GM23248 (cell line): Measurements from ENCODE around the gene SLC26A6. TPM values are rescaled to one million over a fixed set of nuclear protein-coding genes. Genes with fewer than 3 reads are reported as not detected.

Experiments used
- DNase-seq: peaks from one replicate; pipeline ENCODE4 v3.0.0-alpha.2; 2015
- H2AFZ ChIP-seq: fragments of 200-600 bp; sonication (generic); 2 replicates; pipeline ENCODE4 v1.6.1; 2016; ENCODE audit warnings: antibody characterized with exemption
- H3F3A ChIP-seq: fragments of 200-600 bp; sonication (generic); 2 replicates; pipeline ENCODE4 v1.6.1; 2016; ENCODE audit warnings: mild to moderate bottlenecking, antibody characterized with exemption, mixed run types; ENCODE audit not compliant: insufficient read depth
- H3K27ac ChIP-seq: fragments of 200-600 bp; sonication (generic); 2 replicates; pipeline ENCODE4 v1.5.1; 2016; ENCODE audit warnings: mild to moderate bottlenecking
- H3K27me3 ChIP-seq: fragments of 200-600 bp; sonication (generic); replicated peaks from 2 replicates; pipeline ENCODE4 v1.6.1; 2016; ENCODE audit warnings: mild to moderate bottlenecking; ENCODE audit not compliant: insufficient read depth
- H3K36me3 ChIP-seq: fragments of 200-600 bp; sonication (generic); 2 replicates; pipeline ENCODE4 v1.6.1; 2016; ENCODE audit warnings: low read depth, mild to moderate bottlenecking
- H3K4me1 ChIP-seq: fragments of 200-600 bp; sonication (generic); 2 replicates; pipeline ENCODE4 v1.6.1; 2016; ENCODE audit warnings: mild to moderate bottlenecking; ENCODE audit not compliant: insufficient read depth
- H3K4me2 ChIP-seq: fragments of 200-600 bp; sonication (generic); one replicate; pipeline ENCODE4 v1.6.1; 2016; ENCODE audit warnings: mild to moderate bottlenecking; ENCODE audit not compliant: unreplicated experiment
- H3K4me3 ChIP-seq: fragments of 200-600 bp; sonication (generic); 2 replicates; pipeline ENCODE4 v1.5.1; 2016; ENCODE audit warnings: mild to moderate bottlenecking
- H3K79me2 ChIP-seq: fragments of 200-600 bp; sonication (generic); 2 replicates; pipeline ENCODE4 v1.6.1; 2016; ENCODE audit warnings: mild to moderate bottlenecking; ENCODE audit not compliant: insufficient read depth
- H3K9ac ChIP-seq: fragments of 200-600 bp; sonication (generic); 2 replicates; pipeline ENCODE4 v1.6.1; 2016; ENCODE audit warnings: mild to moderate bottlenecking
- H3K9me2 ChIP-seq: fragments of 200-600 bp; sonication (generic); 2 replicates; pipeline ENCODE4 v1.6.1; 2016; ENCODE audit warnings: mixed run types, mild to moderate bottlenecking, moderate library complexity; ENCODE audit not compliant: insufficient read depth
- H3K9me3 ChIP-seq: fragments of 200-600 bp; sonication (generic); one replicate; pipeline ENCODE4 v1.6.1; 2017; ENCODE audit warnings: low read depth
- H4K20me1 ChIP-seq: fragments of 200-600 bp; sonication (generic); 2 replicates; pipeline ENCODE4 v1.6.0; 2016; ENCODE audit not compliant: insufficient read depth
- EZH2 ChIP-seq: fragments of 200-600 bp; sonication (generic); IDR thresholded peaks from 2 replicates; pipeline ENCODE4 v1.6.1; 2018; ENCODE audit warnings: antibody characterized with exemption, mild to moderate bottlenecking; ENCODE audit not compliant: insufficient read depth, poor library complexity, severe bottlenecking
- EZH2phosphoT487 ChIP-seq: fragments of 200-600 bp; sonication (generic); IDR thresholded peaks from 2 replicates; pipeline ENCODE4 v1.6.1; 2018; ENCODE audit warnings: antibody characterized with exemption, moderate library complexity, mild to moderate bottlenecking, low read depth; ENCODE audit not compliant: insufficient read depth
- WGBS, 2 experiments: methylation state at CpG; one replicate each; pipeline ENCODE4 v1.1.6; 2015 to 2017; ENCODE audit warnings: low lambda C conversion rate in 2 of 2, low coverage in 1 of 2; ENCODE audit errors: missing lambda C conversion rate in 2 of 2; 5-methylcytosine and 5-hydroxymethylcytosine counted together
- in situ Hi-C: fragments of 300-500 bp; cut with MboI; formaldehyde crosslinking; loops from 2 replicates; pipeline ENCODE4 v1.15.0; 2020
- polyA plus RNA-seq: library from polyadenylated mRNA; unstranded; fragments of >200 nt; fragmentation: Nextera tagmentation; extraction: Ambion mirVana; gene quantifications from 2 replicates; pipeline ENCODE4 v1.2.1, GENCODE V29; 2016
- total RNA-seq: library from RNA; depleted of rRNA; stranded (reverse); fragments of >200 nt; shearing (Covaris generic); gene quantifications from 2 replicates; pipeline ENCODE4 v1.2.3, GENCODE V29; 2014

Gene SLC26A6
- total and polyA plus RNA-seq, 2 experiments from 2014 or later, result 13.4 to 21.1 TPM

DNA sequence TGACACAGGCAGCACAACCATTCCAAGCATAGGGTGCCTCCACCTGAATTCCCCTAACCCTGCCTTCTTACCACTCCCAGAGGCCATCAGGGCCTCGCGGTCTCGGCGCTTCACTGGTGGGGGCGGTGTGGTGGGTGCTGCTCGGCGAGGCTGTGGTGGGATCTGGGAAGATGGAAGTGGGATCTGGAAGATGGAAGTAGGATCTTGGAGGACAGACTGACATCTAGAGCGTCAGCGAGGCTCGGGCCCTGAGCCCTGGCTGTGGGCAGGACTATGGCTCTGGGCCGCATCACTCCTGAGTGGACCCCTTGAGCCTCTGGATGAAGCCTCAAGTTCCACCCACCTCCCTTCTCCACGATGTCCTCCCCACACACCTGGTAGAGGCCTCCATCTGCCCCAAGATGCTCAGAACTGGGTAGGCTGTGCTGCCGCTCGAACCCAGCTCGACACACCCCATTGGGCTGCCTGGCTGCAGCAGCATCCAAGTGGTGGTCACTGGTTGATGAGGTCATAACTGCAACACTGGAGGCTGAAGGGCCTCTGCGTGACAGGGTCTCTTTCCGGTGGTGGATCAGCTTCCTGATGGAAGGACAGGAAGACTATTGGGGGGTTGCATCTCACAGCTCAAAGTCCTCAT is 46.8 kb upstream of the SLC26A6 start:
- H2AFZ ChIP-seq, result no peak overlapping the region
- H3K27ac ChIP-seq, result no peak overlapping the region
- H3K9ac ChIP-seq, result no peak overlapping the region
- H3F3A ChIP-seq, result peaks cover 7% of the 10 kb centered on the region
- WGBS, 2 experiments, result 91 to 92% methylated on average over 17 of the region's 17 CpGs
- no peaks in the 10 kb centered on the region for H4K20me1 ChIP-seq
- DNase-seq, result no peak
- H3K4me1 ChIP-seq, result peaks cover 17% of the 10 kb centered on the region
- no peak for TF ChIP-seq EZH2
- TF ChIP-seq EZH2phosphoT487, result no peak
- in situ Hi-C loops, result no loop called here
- H3K4me2 ChIP-seq, result no peak overlapping the region
- H3K9me3 ChIP-seq, result no peaks in the 10 kb centered on the region
- H3K4me3 ChIP-seq, result no peak overlapping the region
- peaks cover 4% of the 10 kb centered on the region; the same call in 1 of the 2 replicates for H3K36me3 ChIP-seq
- peaks cover 12% of the 10 kb centered on the region for H3K79me2 ChIP-seq
- no peaks in the 10 kb centered on the region for H3K9me2 ChIP-seq
- no peaks in the 10 kb centered on the region for H3K27me3 ChIP-seq

DNA sequence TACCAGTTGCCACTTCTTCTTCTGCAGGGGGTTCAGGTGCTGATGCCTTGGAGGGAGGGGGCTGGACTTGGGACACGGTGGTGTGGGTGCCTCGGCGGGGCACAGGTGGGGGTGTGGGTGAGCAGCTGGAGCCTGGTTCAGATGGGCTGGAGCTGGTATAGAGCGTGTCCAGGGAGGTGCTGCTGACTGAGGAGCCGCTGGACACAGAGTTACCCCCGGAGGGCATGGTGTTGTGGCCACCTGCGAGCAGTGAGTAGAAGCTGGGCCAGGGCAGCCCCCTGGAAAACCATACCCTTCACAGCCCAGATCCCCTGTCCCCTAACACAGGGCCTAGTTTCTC is 46.2 kb upstream of the SLC26A6 start:
- no peaks in the 10 kb centered on the region for H3K9me3 ChIP-seq
- H3K27ac ChIP-seq, result no peak overlapping the region
- in situ Hi-C loops, result no loop called here
- no peak for DNase-seq
- no peaks in the 10 kb centered on the region for H3K27me3 ChIP-seq
- no peaks in the 10 kb centered on the region for H3K9me2 ChIP-seq
- H3K9ac ChIP-seq, result no peak overlapping the region
- no peak overlapping the region for H3K4me2 ChIP-seq
- H4K20me1 ChIP-seq, result no peaks in the 10 kb centered on the region
- whole genome bisulfite sequencing, 2 experiments, result 90 to 93% methylated on average over 5 to 7 of the region's 7 CpGs
- H3K36me3 ChIP-seq, result peaks cover 4% of the 10 kb centered on the region; the same call in 1 of the 2 replicates
- no peak overlapping the region for H2AFZ ChIP-seq
- TF ChIP-seq EZH2phosphoT487 (no peak), EZH2 (no peak)
- no peak overlapping the region for H3K4me3 ChIP-seq
- peaks cover 17% of the 10 kb centered on the region for H3K4me1 ChIP-seq
- peaks cover 2% of the 10 kb centered on the region; the same call in 1 of the 2 replicates for H3F3A ChIP-seq
- peaks cover 12% of the 10 kb centered on the region for H3K79me2 ChIP-seq

DNA sequence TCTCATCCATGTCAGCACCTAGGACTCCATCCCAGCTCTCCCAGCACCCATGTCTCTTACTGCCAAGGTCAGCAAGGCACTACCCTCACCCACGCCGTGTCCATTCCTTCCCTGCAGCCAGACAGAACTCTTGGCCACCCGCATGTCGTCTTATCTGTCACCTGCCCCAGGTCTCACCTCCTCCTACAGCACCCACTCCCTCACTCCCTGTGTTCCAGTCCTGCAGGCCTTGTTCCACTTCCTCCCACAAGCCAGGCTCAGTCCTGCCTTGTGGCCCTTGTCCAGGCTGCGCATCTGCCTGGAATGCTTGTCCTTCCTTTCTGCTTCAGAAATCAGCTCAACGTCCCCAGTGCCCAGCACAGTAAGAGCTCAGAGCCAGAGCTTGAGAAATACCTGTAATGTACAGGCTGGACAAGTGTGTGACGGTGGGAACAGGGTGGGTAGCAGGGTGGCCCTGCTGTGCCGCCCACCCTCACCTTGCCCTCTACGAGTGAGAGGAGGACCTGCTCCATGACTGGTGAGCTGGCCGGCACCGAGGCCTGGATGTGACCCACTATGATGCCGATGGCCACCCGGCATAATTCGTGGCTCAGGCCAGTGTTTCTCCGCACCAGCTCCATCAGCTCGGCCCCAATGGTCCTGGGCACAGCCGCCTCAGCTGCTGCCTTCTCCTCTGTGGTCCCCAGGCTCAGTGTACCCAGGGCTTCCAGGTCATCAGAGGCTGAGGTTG is 45.7 kb upstream of the SLC26A6 start:
- H4K20me1 ChIP-seq, result no peaks in the 10 kb centered on the region
- no peak overlapping the region for H3K4me2 ChIP-seq
- TF ChIP-seq EZH2, result no peak
- no peak for TF ChIP-seq EZH2phosphoT487
- H3K4me1 ChIP-seq, result peaks cover 17% of the 10 kb centered on the region
- H3K36me3 ChIP-seq, result peaks cover 4% of the 10 kb centered on the region; the same call in 1 of the 2 replicates
- no peaks in the 10 kb centered on the region for H3K27me3 ChIP-seq
- no peaks in the 10 kb centered on the region for H3F3A ChIP-seq
- in situ Hi-C loops, result no loop called here
- no peak for DNase-seq
- no peaks in the 10 kb centered on the region for H3K9me3 ChIP-seq
- H2AFZ ChIP-seq, result no peak overlapping the region
- H3K9me2 ChIP-seq, result no peaks in the 10 kb centered on the region
- no peak overlapping the region for H3K4me3 ChIP-seq
- 90 to 91% methylated on average over 17 of the region's 17 CpGs for WGBS, 2 experiments
- H3K27ac ChIP-seq, result no peak overlapping the region
- no peak overlapping the region for H3K9ac ChIP-seq
- peaks cover 12% of the 10 kb centered on the region for H3K79me2 ChIP-seq

- H4K20me1 ChIP-seq, result no peaks in the 10 kb centered on the region
- DNase-seq, result no peak
Observed at GRCh38 chr3:48679411-48680391, 44.4 kb upstream of the SLC26A6 start.

More at GRCh38 chr3:48679411-48680391, 44.4 kb upstream of the SLC26A6 start:
- H3F3A ChIP-seq, result no peaks in the 10 kb centered on the region
- 96 to 97% methylated on average over 20 of the region's 20 CpGs for WGBS, 2 experiments
- H3K9me3 ChIP-seq, result no peaks in the 10 kb centered on the region
- no peak overlapping the region for H2AFZ ChIP-seq
- no peak overlapping the region for H3K4me3 ChIP-seq
- H3K4me1 ChIP-seq, result peaks cover 17% of the 10 kb centered on the region
- peaks cover 6% of the 10 kb centered on the region for H3K79me2 ChIP-seq
- no peaks in the 10 kb centered on the region for H3K27me3 ChIP-seq
- H3K27ac ChIP-seq, result no peak overlapping the region
- no peak overlapping the region for H3K9ac ChIP-seq
- no peak overlapping the region for H3K4me2 ChIP-seq
- TF ChIP-seq EZH2, result no peak
- no peak for TF ChIP-seq EZH2phosphoT487
- no peaks in the 10 kb centered on the region for H3K9me2 ChIP-seq
- H3K36me3 ChIP-seq, result peaks cover 4% of the 10 kb centered on the region; the same call in 1 of the 2 replicates
- in situ Hi-C loops, result no loop called here
